Thyroid gland (tissue), 4 donors: ENCODE data around the gene KCTD2. TPM values are rescaled to one million over a fixed set of nuclear protein-coding genes. Genes with fewer than 3 reads are reported as not detected.
A peak's percentile ranks its signal among the peaks of the same experiment; 100 is the strongest.

Experiments
- DNase-seq, 2 donors: peaks; one replicate each; pipeline ENCODE4 v3.0.0-alpha.2; 2019
- H3K27ac ChIP-seq, 3 donors: fragments of 200-600 bp; sonication (generic); 1 replicate in 2 of 3; 2 replicates in 1 of 3; pipeline ENCODE4 v1.5.1; 2016 to 2019; ENCODE audit warnings: mild to moderate bottlenecking in 1 of 3, moderate library complexity in 1 of 3
- H3K27me3 ChIP-seq: fragments of 200-600 bp; sonication (generic); one replicate; pipeline ENCODE4 v1.5.1; 2019
- H3K36me3 ChIP-seq, 2 donors: fragments of 200-600 bp; sonication (generic); one replicate each; pipeline ENCODE4 v1.5.1; 2016 to 2019
- H3K4me1 ChIP-seq, 2 donors: fragments of 200-600 bp; sonication (generic); one replicate each; pipeline ENCODE4 v1.5.1; 2017 to 2019
- H3K4me3 ChIP-seq, 3 donors: fragments of 200-600 bp; sonication (generic); replicated peaks in 1 of 3; 1 replicate in 2 of 3; 2 replicates in 1 of 3; pipeline ENCODE4 v1.5.1; 2016; ENCODE audit warnings: mild to moderate bottlenecking in 1 of 3
- H3K9me3 ChIP-seq: fragments of 200-600 bp; sonication (generic); one replicate; pipeline ENCODE4 v1.5.1; 2017
- POLR2A ChIP-seq, 2 donors: fragments of 450-650 bp; IDR thresholded peaks; one replicate each; pipeline ENCODE4 v1.6.1; 2017; ENCODE audit warnings: antibody characterized with exemption in 2 of 2, mild to moderate bottlenecking in 2 of 2, moderate library complexity in 1 of 2
- WGBS, 2 donors: methylation state at CpG; one replicate each; pipeline ENCODE4 v1.1.5; 2017; 5-methylcytosine and 5-hydroxymethylcytosine counted together
- intact Hi-C: fragments of 100-400 bp; cut with DNase I; formaldehyde crosslinking; loops from one replicate; pipeline ENCODE4 v1.15.1; 2023
- total RNA-seq, 4 donors: library from RNA; depleted of rRNA; stranded (reverse); fragments of >200 nt; gene quantifications; one replicate each; pipeline ENCODE4 v1.2.3, GENCODE V29; 2016
- TF ChIP-seq, protein P1 (sequence below), 6 experiments: fragments of 200-600 bp in 3 of 6; fragments of 450-650 bp in 3 of 6; sonication (generic) in 3 of 6; IDR thresholded peaks; one replicate each; pipeline ENCODE4 v1.5.1; 2016 to 2019; ENCODE audit warnings: antibody characterized with exemption in 6 of 6, mild to moderate bottlenecking in 2 of 6, inconsistent platforms in 1 of 6, moderate library complexity in 1 of 6

Gene KCTD2
- total RNA-seq, 4 donors from 2014 or later, result 33.6 to 48.6 (median 41.7) TPM

DNA sequence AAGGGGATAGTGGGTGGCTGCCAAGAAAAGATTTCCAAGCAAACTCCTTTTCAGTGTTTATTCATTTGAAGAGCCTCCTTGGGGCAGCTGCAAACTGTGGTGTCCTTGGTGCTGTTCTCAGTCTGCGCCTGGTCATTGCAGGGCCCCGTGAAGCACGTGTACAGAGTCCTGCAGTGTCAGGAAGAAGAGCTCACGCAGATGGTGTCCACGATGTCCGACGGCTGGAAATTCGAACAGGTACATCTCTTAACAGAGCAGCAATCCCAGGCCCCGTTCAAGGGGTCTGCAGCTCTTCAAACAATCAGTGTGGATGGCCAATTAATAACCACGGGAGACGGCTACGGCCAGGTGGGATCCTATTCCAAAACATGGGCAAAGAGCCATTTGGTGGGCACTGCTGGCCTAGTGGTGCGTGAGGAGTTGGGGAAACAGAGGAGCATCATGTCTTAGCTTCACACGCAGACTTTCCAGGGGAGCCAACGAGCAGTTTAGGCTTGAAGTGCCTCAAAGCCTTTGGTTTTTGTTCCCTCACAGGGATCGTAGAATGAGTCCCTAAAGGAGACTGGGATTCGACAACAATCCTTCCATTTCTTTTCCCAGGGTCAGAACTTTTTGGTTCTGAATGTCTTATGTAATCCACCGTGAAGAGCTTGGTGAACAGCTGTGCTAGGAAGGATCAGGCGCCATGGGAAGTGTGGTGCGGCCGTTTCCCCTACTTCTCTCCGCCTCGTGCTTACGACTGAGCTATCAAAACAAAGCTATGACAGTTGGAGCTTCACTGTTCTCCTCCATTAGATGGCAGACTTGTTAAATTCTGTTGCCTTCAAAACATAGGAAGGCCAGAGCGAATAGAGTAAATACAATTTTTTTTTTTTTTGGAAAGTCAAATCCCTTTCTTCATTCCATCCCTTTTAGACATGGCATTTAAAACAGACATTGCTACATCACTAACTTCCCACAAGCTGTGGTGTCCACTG is 12.6 kb downstream of the KCTD2 start:
- Histone ChIP-seq H3K4me1 (peaks cover 20 to 32% of the 10 kb centered on the region in 2 donors), H3K36me3 (peaks cover 19 to 26% of the 10 kb centered on the region in 2 donors), H3K4me3 (no peak overlapping the region), H3K9me3 (no peaks in the 10 kb centered on the region), H3K27me3 (no peaks in the 10 kb centered on the region), H3K27ac (peak overlapping the region; percentile 59 to 81 (median 77))
- peak; percentile 71 to 73 for DNase-seq
- intact Hi-C loops, result loop anchor here (5.0 kb wide), 1 partner anchor 53 kb away; no protein-coding TSS in a partner anchor
- TF ChIP-seq POLR2A (IDR thresholded peaks at IDR 0.05), result no peak
- TF ChIP-seq, protein P1, sequence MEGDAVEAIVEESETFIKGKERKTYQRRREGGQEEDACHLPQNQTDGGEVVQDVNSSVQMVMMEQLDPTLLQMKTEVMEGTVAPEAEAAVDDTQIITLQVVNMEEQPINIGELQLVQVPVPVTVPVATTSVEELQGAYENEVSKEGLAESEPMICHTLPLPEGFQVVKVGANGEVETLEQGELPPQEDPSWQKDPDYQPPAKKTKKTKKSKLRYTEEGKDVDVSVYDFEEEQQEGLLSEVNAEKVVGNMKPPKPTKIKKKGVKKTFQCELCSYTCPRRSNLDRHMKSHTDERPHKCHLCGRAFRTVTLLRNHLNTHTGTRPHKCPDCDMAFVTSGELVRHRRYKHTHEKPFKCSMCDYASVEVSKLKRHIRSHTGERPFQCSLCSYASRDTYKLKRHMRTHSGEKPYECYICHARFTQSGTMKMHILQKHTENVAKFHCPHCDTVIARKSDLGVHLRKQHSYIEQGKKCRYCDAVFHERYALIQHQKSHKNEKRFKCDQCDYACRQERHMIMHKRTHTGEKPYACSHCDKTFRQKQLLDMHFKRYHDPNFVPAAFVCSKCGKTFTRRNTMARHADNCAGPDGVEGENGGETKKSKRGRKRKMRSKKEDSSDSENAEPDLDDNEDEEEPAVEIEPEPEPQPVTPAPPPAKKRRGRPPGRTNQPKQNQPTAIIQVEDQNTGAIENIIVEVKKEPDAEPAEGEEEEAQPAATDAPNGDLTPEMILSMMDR (IDR thresholded peaks at IDR 0.05), result peak in 4 of 6 experiments; percentile 37 to 43 (median 40)
- 22 to 31% methylated on average over 23 to 25 of the region's 25 CpGs for WGBS, 2 donors

DNA sequence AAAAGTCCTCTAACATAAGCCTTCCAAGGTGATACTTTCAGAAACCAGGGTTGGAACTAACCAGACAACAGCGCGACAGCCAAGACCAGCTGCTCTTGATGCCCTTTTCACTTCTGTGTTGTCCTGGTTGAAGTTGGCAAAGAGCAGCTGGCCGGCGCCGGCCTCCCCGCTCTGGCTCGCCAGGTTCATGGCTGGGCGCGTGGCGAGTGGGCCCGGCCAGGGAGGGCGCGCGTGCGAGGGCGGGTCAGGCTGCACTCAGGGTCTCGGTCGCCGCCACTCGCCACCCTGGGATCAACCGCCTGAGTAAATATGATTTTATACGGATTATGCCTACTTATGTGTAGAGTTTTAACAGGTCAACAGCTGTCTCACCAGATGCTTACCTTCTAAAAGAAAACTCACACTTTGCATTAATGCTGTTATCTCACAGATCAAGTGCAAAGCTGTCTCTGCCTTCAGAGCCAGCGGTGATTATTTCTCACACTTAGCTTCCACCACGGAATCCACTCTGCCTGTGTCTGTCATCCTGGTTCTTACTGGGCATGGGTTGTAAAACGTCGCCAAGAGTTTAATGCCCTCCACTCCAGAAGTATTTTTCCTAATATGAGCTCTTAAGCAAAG is 13.5 kb downstream of the KCTD2 start:
- peaks cover 20 to 37% of the 10 kb centered on the region in 2 donors for H3K4me1 ChIP-seq
- peak; percentile 89 to 91 for DNase-seq
- 31 to 67% methylated on average over 14 to 26 of the region's 26 CpGs for WGBS, 2 donors
- H3K27ac ChIP-seq, result peak overlapping the region; percentile 59 to 81 (median 77)
- intact Hi-C loops, result loop anchor here (5.0 kb wide), 1 partner anchor 52 kb away; no protein-coding TSS in a partner anchor
- no peak overlapping the region for H3K4me3 ChIP-seq
- H3K9me3 ChIP-seq, result no peaks in the 10 kb centered on the region
- TF ChIP-seq POLR2A (IDR thresholded peaks at IDR 0.05), result peak in 1 of 2 donors; percentile 5
- TF ChIP-seq, protein P1 (IDR thresholded peaks at IDR 0.05), result no peak
- peaks cover 19 to 31% of the 10 kb centered on the region in 2 donors for H3K36me3 ChIP-seq
- no peaks in the 10 kb centered on the region for H3K27me3 ChIP-seq

DNA sequence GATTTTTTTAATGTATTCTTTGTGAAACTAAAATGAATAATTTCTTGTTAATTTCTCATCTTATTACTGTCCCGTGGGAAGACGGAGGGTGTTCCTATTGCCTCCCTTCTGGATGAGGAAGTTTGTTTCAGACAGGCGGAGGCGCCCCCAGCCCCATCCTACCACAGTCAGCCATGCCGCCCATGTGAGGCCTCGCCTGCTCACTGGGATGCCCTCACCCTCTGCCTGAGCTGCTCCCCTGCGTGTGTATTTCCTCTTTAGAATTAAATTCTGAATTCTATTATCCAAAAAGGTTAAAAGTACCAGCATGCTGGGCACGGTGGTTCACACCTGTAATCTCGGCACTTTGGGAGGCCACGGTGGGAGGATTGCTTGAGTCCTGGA is 14.0 kb downstream of the KCTD2 start:
- no peak overlapping the region for H3K4me3 ChIP-seq
- H3K4me1 ChIP-seq, result peaks cover 20 to 37% of the 10 kb centered on the region in 2 donors
- no peaks in the 10 kb centered on the region for H3K9me3 ChIP-seq
- peak overlapping the region in 2 of 3 donors; percentile 77 to 81 for H3K27ac ChIP-seq
- DNase-seq, result no peak
- intact Hi-C loops, result loop anchor here (5.0 kb wide), 1 partner anchor 51 kb away; no protein-coding TSS in a partner anchor
- TF ChIP-seq, protein P1 (IDR thresholded peaks at IDR 0.05), result no peak
- TF ChIP-seq POLR2A (IDR thresholded peaks at IDR 0.05), result no peak
- 94 to 99% methylated on average over 10 of the region's 10 CpGs for WGBS, 2 donors
- H3K36me3 ChIP-seq, result peaks cover 19 to 31% of the 10 kb centered on the region in 2 donors
- no peaks in the 10 kb centered on the region for H3K27me3 ChIP-seq

DNA sequence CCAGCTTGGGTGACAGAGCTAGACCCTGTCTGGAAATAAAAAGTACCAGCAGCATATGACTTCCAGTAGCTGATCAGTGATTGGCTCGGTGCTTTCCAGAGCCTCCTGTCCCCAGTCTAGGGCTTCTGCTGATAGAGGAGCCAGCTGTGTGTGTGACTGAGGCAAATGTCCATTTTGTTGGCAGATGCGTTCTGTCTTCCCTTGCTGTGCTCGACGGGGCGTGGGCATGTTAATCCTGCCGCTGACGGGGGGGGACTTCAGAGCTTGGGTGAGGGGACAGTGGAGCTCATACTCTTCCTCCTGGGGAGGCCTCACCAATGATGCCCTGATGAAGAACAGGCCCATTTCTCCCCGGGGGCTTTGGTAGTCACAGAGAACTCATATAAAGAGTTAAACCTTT is 14.6 kb downstream of the KCTD2 start:
- TF ChIP-seq, protein P1 (IDR thresholded peaks at IDR 0.05), result no peak
- no peak for TF ChIP-seq POLR2A (IDR thresholded peaks at IDR 0.05)
- no peak for DNase-seq
- H3K9me3 ChIP-seq, result no peaks in the 10 kb centered on the region
- intact Hi-C loops, result loop anchor here (5.0 kb wide), 1 partner anchor 51 kb away; no protein-coding TSS in a partner anchor
- H3K36me3 ChIP-seq, result peaks cover 19 to 31% of the 10 kb centered on the region in 2 donors
- peaks cover 20 to 37% of the 10 kb centered on the region in 2 donors for H3K4me1 ChIP-seq
- H3K4me3 ChIP-seq, result no peak overlapping the region
- WGBS, 2 donors, result 94 to 98% methylated on average over 5 to 8 of the region's 8 CpGs
- H3K27me3 ChIP-seq, result no peaks in the 10 kb centered on the region
- peak overlapping the region in 1 of 3 donors; percentile 81 for H3K27ac ChIP-seq
